Retina (tissue), 1 donor: ENCODE data around the gene ZC2HC1C.
"Not testable (repeated sequence)": the region's sequence is repeated elsewhere in the genome, so short reads cannot be mapped to it uniquely, and the experiment has no call there.

Experiments
- DNase-seq: peaks from one replicate; pipeline ENCODE4 v3.0.0-alpha.2; 2016

ZC2HC1C gene

GRCh38 chr14:75059642-75060041, 9.8 kb upstream of the ZC2HC1C start:
- DNase-seq = no peak

- DNase-seq = no peak
These were observed 9.0 kb upstream of the ZC2HC1C start for GRCh38 chr14:75060420-75060819.

- no peak for DNase-seq
These were observed 6.4 kb upstream of the ZC2HC1C start for GRCh38 chr14:75063013-75063412.

- peak; percentile 96 for DNase-seq
These were observed 5.8 kb upstream of the ZC2HC1C start, which contains the start of gene ACYP1 for GRCh38 chr14:75063491-75064204. ACYP1 (minus strand) TSS chr14:75064024; CDS start chr14:75063553, 471 bp downstream.

GRCh38 chr14:75064205-75064567, 5.3 kb upstream of the ZC2HC1C start:
- DNase-seq = no peak

GRCh38 chr14:75066691-75067090, 2.8 kb upstream of the ZC2HC1C start:
- no peak for DNase-seq

- DNase-seq = no peak
These were observed 2.2 kb upstream of the ZC2HC1C start for GRCh38 chr14:75067212-75067611.

- DNase-seq = not testable (repeated sequence)
These were observed 1.7 kb upstream of the ZC2HC1C start for GRCh38 chr14:75067765-75068164.

- peak; percentile 34 for DNase-seq
These were observed 934 bp upstream of the ZC2HC1C start for GRCh38 chr14:75068294-75069120.

- no peak for DNase-seq
These were observed 337 bp downstream of the ZC2HC1C start for GRCh38 chr14:75069811-75070145.

- no peak for DNase-seq
These were observed 942 bp downstream of the ZC2HC1C start for GRCh38 chr14:75070383-75070782.

GRCh38 chr14:75077794-75078193, 8.4 kb downstream of the ZC2HC1C start:
- DNase-seq = no peak

- DNase-seq = no peak
These were observed 10.1 kb downstream of the ZC2HC1C start for GRCh38 chr14:75079521-75079920.

- DNase-seq = no peak
These were observed 12.3 kb downstream of the ZC2HC1C start for GRCh38 chr14:75081660-75082229.

GRCh38 chr14:75083271-75083670, 13.8 kb downstream of the ZC2HC1C start:
- no peak for DNase-seq

GRCh38 chr14:75084513-75084912, 15.1 kb downstream of the ZC2HC1C start:
- no peak for DNase-seq

- DNase-seq = no peak
These were observed 18.7 kb downstream of the ZC2HC1C start for GRCh38 chr14:75088153-75088552.

- peak; percentile 57 for DNase-seq
These were observed 19.3 kb downstream of the ZC2HC1C start for GRCh38 chr14:75088566-75089373.

GRCh38 chr14:75090353-75090752, 20.9 kb downstream of the ZC2HC1C start:
- no peak for DNase-seq

- no peak for DNase-seq
These were observed 21.8 kb downstream of the ZC2HC1C start for GRCh38 chr14:75091251-75091650.

GRCh38 chr14:75092698-75093097, 23.3 kb downstream of the ZC2HC1C start:
- no peak for DNase-seq

GRCh38 chr14:75094896-75095295, 25.5 kb downstream of the ZC2HC1C start:
- DNase-seq = no peak

GRCh38 chr14:75095690-75096089, 26.2 kb downstream of the ZC2HC1C start:
- no peak for DNase-seq
